A673 (cell line): ENCODE results near the gene TBX1. TPM values are rescaled to one million over a fixed set of nuclear protein-coding genes. Genes with fewer than 3 reads are reported as not detected.

ENCODE experiments used
- BruUV-seq: library from RNA; stranded (reverse); fragments of 400-500 nt; replicated peaks from 2 replicates; lab custom pipeline; 2021; lab: Mats Ljungman, UMichigan
- CTCF ChIA-PET: fragments of 300-600 bp; sonication (Branson Sonifier 250); formaldehyde crosslinking; loops from one replicate; lab custom pipeline; 2022; ENCODE audit warnings: antibody characterized with exemption; lab: Charles Lee
- POLR2A ChIA-PET: fragments of 300-600 bp; sonication (Branson Sonifier 250); formaldehyde crosslinking; loops from one replicate; lab custom pipeline; 2022; ENCODE audit warnings: antibody characterized with exemption; ENCODE audit not compliant: low non-redundant PET; lab: Charles Lee
- DNase-seq: peaks from one replicate; pipeline ENCODE4 v3.0.0-alpha.2; 2015; ENCODE audit warnings: low spot score
- H3K27ac ChIP-seq: fragments of 200-600 bp; sonication (generic); 2 replicates; pipeline ENCODE4 v1.5.1; 2016; ENCODE audit warnings: mixed run types, low read depth, mild to moderate bottlenecking, mixed read lengths, antibody characterized with exemption, low read length; ENCODE audit not compliant: poor library complexity, severe bottlenecking
- H3K27me3 ChIP-seq: fragments of 200-600 bp; sonication (generic); replicated peaks from 2 replicates; pipeline ENCODE4 v1.6.1; 2017; ENCODE audit warnings: mixed run types, low read depth, mild to moderate bottlenecking, mixed read lengths, antibody characterized with exemption, low read length; ENCODE audit not compliant: insufficient read depth, poor library complexity
- H3K36me3 ChIP-seq: fragments of 200-600 bp; sonication (generic); 2 replicates; pipeline ENCODE4 v1.6.1; 2016; ENCODE audit warnings: mixed run types, mild to moderate bottlenecking, mixed read lengths, antibody characterized with exemption, low read length; ENCODE audit not compliant: insufficient read depth, poor library complexity, severe bottlenecking
- H3K4me1 ChIP-seq: fragments of 200-600 bp; sonication (generic); 2 replicates; pipeline ENCODE4 v1.6.1; 2017; ENCODE audit warnings: mixed run types, mild to moderate bottlenecking, mixed read lengths, antibody characterized with exemption, low read length; ENCODE audit not compliant: insufficient read depth, poor library complexity, severe bottlenecking
- H3K4me3 ChIP-seq: fragments of 200-600 bp; sonication (generic); 2 replicates; pipeline ENCODE4 v1.5.1; 2016; ENCODE audit warnings: low read depth, mixed run types, mild to moderate bottlenecking, mixed read lengths, low read length; ENCODE audit not compliant: poor library complexity, severe bottlenecking
- H3K9me3 ChIP-seq: fragments of 200-600 bp; sonication (generic); 2 replicates; pipeline ENCODE4 v1.6.1; 2016; ENCODE audit warnings: mixed run types, low read depth, mild to moderate bottlenecking, mixed read lengths, antibody characterized with exemption, low read length; ENCODE audit not compliant: poor library complexity, severe bottlenecking
- EZH2 ChIP-seq: fragments of 200-600 bp; sonication (generic); IDR thresholded peaks from 2 replicates; pipeline ENCODE4 v1.6.1; 2017; ENCODE audit warnings: borderline replicate concordance, low read depth, mild to moderate bottlenecking, mixed read lengths, antibody characterized with exemption, low read length; ENCODE audit not compliant: poor library complexity, severe bottlenecking
- intact Hi-C: fragments of 100-400 bp; cut with micrococcal nuclease; formaldehyde crosslinking; loops from one replicate; pipeline ENCODE4 v1.10.0; 2022; ENCODE audit not compliant: unreplicated experiment
- total RNA-seq: library from RNA; stranded (reverse); gene quantifications from 2 replicates; pipeline ENCODE4 v1.2.3, GENCODE V29; 2021
- TF ChIP-seq, protein P1 (sequence below): fragments of 300-800, 200-600 bp; sonication (generic); conservative IDR thresholded peaks from 2 replicates; pipeline ENCODE4 v1.5.1; 2017; ENCODE audit warnings: low read depth, mild to moderate bottlenecking, antibody characterized with exemption, low read length, moderate library complexity, mixed read lengths

The TBX1 gene
- total RNA-seq, 1 experiment from 2014 or later: 3.6 TPM

DNA sequence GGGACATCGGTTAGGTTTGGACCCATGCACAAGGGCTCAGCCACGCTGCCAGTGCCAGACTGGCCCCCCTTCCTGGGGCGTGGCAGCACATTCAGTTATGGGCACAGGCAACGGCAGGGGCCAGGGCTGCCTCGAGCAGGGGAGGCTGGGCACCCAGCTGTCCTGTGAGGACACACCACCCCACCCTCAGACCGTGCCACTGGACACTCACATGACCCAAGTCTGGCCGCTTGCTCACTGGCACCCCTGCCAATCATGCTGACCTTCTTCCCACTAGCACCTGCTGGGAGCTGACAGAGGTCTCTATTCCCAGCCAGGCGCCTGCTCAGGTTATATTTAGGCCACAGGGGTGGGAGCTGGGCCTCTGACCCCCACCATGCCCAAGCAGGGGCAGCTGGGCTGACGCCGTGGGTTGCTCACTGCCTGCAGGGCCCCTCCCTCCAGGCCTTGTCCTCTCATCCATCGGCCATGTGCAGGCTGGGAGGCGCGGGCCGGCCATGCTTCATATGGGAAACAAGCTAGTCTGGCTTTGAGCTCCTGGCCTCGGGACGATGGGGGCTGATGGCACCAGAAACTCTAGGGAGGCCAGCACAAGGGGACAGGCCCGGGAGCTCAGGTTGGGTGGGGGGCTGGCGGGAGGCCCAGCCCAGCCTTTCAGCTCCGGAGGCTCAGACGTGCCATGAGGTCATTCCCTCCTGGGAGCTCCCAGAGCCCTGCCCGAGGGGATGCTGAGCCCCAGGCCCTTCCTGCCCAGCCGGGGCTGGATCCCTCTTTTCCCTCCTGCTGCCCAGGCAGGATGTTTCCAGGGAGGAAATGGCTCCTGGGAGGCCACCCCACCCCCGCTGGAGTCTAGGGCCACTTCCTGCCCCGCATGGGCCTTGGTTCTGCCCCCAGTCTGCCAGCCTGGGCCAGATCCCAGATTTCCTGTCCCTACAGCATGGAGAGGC lies 15.2 kb upstream of the TBX1 start:
- POLR2A ChIA-PET: interaction anchor here (0.6 kb wide), 1 partner anchor 136 kb away, joined by 4 read pairs; no protein-coding TSS in a partner anchor
- DNase-seq: no peak
- Histone ChIP-seq H3K9me3 (no peaks in the 10 kb centered on the region), H3K4me3 (no peak overlapping the region), H3K27me3 (no peaks in the 10 kb centered on the region), H3K27ac (no peak overlapping the region), H3K36me3 (no peaks in the 10 kb centered on the region), H3K4me1 (no peaks in the 10 kb centered on the region)
- TF ChIP-seq, protein P1, sequence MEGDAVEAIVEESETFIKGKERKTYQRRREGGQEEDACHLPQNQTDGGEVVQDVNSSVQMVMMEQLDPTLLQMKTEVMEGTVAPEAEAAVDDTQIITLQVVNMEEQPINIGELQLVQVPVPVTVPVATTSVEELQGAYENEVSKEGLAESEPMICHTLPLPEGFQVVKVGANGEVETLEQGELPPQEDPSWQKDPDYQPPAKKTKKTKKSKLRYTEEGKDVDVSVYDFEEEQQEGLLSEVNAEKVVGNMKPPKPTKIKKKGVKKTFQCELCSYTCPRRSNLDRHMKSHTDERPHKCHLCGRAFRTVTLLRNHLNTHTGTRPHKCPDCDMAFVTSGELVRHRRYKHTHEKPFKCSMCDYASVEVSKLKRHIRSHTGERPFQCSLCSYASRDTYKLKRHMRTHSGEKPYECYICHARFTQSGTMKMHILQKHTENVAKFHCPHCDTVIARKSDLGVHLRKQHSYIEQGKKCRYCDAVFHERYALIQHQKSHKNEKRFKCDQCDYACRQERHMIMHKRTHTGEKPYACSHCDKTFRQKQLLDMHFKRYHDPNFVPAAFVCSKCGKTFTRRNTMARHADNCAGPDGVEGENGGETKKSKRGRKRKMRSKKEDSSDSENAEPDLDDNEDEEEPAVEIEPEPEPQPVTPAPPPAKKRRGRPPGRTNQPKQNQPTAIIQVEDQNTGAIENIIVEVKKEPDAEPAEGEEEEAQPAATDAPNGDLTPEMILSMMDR: no peak
- no peak for TF ChIP-seq EZH2
- intact Hi-C loops: no loop called here
- CTCF ChIA-PET: no interaction called here
- BruUV-seq: no TSS peak

DNA sequence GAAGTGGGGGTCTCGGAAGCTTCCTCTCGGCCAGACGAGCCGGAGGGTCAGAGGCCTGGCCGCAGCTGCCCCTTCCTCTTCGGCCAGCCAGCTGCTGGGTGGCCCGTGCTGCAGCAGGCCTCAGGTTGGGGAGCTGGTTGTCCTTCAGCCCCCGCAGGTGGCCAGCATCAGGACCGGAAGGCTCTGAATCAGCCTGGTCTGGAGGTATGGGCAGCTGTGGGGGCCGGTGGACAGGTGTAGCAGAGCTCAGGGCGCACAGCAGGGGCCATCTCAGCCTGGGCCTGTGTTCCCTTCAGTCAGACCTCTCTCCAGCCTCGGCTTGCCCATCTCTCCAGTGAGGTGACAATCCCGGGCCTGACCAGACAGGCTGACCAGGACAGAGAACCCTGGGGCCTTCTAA lies 13.9 kb upstream of the TBX1 start:
- Histone ChIP-seq H3K27me3 (no peaks in the 10 kb centered on the region), H3K4me1 (no peaks in the 10 kb centered on the region), H3K36me3 (no peaks in the 10 kb centered on the region), H3K27ac (no peak overlapping the region), H3K4me3 (no peak overlapping the region), H3K9me3 (no peaks in the 10 kb centered on the region)
- no TSS peak for BruUV-seq
- DNase-seq: no peak
- POLR2A ChIA-PET: no interaction called here
- intact Hi-C loops: no loop called here
- CTCF ChIA-PET: no interaction called here
- TF ChIP-seq, protein P1: no peak

DNA sequence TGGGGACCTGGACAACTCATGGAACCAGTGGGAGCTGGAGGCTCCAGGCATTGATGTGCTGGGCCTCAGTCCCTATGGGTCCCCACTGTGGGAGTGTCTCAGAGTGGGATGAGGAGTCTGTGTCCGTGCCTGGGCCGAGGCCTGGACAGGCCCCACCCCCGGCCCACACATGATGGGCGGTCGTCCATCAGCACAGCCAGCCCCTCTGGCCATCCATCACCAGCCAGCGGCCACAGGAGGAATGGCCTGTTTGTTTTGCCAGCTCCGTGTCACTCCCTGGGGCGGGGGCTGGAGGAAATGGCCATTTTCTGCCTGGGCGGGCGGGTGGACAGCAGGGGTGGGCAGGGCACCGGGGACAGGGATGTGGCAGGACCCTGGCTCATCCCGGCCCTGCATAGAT lies 13.0 kb upstream of the TBX1 start:
- Histone ChIP-seq H3K4me3 (no peak overlapping the region), H3K27me3 (no peaks in the 10 kb centered on the region), H3K27ac (no peak overlapping the region), H3K4me1 (no peaks in the 10 kb centered on the region), H3K9me3 (no peaks in the 10 kb centered on the region), H3K36me3 (no peaks in the 10 kb centered on the region)
- DNase-seq: no peak
- CTCF ChIA-PET: no interaction called here
- POLR2A ChIA-PET: no interaction called here
- intact Hi-C loops: no loop called here
- no TSS peak for BruUV-seq
- TF ChIP-seq, protein P1: no peak
- no peak for TF ChIP-seq EZH2
